ENCODE results near the gene FAM228A.

DNA sequence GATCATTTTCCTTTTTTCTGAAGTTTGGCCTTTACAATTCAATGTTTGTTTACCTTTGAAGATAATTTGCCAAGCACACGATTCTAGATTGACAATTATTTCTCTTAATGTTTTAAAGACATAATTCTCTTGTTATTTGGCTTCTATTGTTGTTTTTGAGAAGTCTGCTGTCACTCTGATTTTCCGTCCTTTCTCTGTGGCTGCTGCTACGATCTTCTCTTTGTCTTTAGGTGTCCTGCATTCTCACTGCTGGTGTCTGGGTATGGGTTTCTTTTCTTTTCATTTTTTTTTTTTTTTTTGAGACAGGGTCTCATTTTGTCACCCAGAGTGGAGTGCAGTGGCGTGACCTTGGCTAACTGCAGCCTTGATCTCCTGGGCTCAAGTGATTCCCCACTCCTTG is 15.1 kb upstream of the FAM228A start:
- TF ChIP-seq EP300 (IDR thresholded peaks at IDR 0.05) (no peak), POLR2A (IDR thresholded peaks at IDR 0.05) (no peak), POLR2AphosphoS5 (IDR thresholded peaks at IDR 0.05) (no peak)
- TF ChIP-seq, protein P1, sequence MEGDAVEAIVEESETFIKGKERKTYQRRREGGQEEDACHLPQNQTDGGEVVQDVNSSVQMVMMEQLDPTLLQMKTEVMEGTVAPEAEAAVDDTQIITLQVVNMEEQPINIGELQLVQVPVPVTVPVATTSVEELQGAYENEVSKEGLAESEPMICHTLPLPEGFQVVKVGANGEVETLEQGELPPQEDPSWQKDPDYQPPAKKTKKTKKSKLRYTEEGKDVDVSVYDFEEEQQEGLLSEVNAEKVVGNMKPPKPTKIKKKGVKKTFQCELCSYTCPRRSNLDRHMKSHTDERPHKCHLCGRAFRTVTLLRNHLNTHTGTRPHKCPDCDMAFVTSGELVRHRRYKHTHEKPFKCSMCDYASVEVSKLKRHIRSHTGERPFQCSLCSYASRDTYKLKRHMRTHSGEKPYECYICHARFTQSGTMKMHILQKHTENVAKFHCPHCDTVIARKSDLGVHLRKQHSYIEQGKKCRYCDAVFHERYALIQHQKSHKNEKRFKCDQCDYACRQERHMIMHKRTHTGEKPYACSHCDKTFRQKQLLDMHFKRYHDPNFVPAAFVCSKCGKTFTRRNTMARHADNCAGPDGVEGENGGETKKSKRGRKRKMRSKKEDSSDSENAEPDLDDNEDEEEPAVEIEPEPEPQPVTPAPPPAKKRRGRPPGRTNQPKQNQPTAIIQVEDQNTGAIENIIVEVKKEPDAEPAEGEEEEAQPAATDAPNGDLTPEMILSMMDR (IDR thresholded peaks at IDR 0.05), result no peak
